Gastrocnemius medialis (tissue), 4 donors: ENCODE measurements around the gene SPG11.
"Not testable (repeated sequence)": the region's sequence is repeated elsewhere in the genome, so short reads cannot be mapped to it uniquely, and the experiment has no call there.

ENCODE experiments used
- POLR2A ChIP-seq, 2 donors: fragments of 450-650 bp; IDR thresholded peaks; one replicate each; pipeline ENCODE4 v1.6.1; 2017; ENCODE audit warnings: antibody characterized with exemption in 2 of 2, mild to moderate bottlenecking in 2 of 2, moderate library complexity in 2 of 2
- TF ChIP-seq, protein P1 (sequence below), 5 experiments: fragments of 450-650 bp in 3 of 5; fragments of 200-600 bp in 2 of 5; sonication (generic) in 2 of 5; IDR thresholded peaks in 4 of 5; conservative IDR thresholded peaks in 1 of 5; 1 replicate in 4 of 5; 2 replicates in 1 of 5; pipeline ENCODE4 v1.5.1; 2016 to 2019; ENCODE audit warnings: antibody characterized with exemption in 5 of 5, mild to moderate bottlenecking in 3 of 5, moderate library complexity in 3 of 5

DNA sequence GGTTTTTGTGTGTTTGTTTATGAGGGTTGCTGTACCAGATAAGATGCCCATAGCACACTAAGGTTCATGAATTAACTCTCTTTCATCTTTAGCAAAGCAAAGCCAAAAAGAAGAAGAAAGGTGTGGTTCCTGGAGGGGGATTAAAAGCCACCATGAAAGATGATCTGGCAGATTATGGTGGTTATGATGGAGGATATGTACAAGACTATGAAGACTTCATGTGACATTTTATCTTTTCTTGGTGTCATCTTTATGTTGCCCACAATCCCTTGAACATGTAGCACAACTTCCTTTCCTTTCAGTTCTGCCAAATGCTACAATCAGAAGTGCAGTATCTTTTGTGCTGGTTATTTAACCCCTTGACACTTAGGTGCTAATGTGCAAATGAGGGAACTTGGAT lies 102.5 kb downstream of the SPG11 start:
- TF ChIP-seq, protein P1, sequence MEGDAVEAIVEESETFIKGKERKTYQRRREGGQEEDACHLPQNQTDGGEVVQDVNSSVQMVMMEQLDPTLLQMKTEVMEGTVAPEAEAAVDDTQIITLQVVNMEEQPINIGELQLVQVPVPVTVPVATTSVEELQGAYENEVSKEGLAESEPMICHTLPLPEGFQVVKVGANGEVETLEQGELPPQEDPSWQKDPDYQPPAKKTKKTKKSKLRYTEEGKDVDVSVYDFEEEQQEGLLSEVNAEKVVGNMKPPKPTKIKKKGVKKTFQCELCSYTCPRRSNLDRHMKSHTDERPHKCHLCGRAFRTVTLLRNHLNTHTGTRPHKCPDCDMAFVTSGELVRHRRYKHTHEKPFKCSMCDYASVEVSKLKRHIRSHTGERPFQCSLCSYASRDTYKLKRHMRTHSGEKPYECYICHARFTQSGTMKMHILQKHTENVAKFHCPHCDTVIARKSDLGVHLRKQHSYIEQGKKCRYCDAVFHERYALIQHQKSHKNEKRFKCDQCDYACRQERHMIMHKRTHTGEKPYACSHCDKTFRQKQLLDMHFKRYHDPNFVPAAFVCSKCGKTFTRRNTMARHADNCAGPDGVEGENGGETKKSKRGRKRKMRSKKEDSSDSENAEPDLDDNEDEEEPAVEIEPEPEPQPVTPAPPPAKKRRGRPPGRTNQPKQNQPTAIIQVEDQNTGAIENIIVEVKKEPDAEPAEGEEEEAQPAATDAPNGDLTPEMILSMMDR (IDR thresholded peaks at IDR 0.05 in 4 of 5, conservative IDR thresholded peaks at IDR 0.05 in 1 of 5) = not testable (repeated sequence)
- TF ChIP-seq POLR2A (IDR thresholded peaks at IDR 0.05) = not testable (repeated sequence)
